GM12878 (cell line): ENCODE measurements around the gene MLIP. TPM values are rescaled to one million over a fixed set of nuclear protein-coding genes. Genes with fewer than 3 reads are reported as not detected.
A peak's percentile ranks its signal among the peaks of the same experiment; 100 is the strongest.

Experiments used
- ATAC-seq: fragments of 200-7000 bp; cut with Tn5 transposase; 3 replicates; pipeline ENCODE4 v1.9.1; 2020; ENCODE audit warnings: mild to moderate bottlenecking, moderate library complexity
- BruUV-seq: library from RNA; stranded (reverse); fragments of 400-500 nt; replicated peaks from 2 replicates; lab custom pipeline; 2021; lab: Mats Ljungman, UMichigan
- CTCF ChIA-PET: fragments of 300-600 bp; sonication (Branson Sonifier 250); formaldehyde crosslinking; extraction: SDS; loops from one replicate; lab custom pipeline; 2021; ENCODE audit warnings: inconsistent platforms; lab: Yijun Ruan, JAX
- POLR2A ChIA-PET: fragments of 350-600 bp; formaldehyde crosslinking; extraction: SDS; loops from one replicate; lab custom pipeline; 2021; ENCODE audit warnings: inconsistent platforms; lab: Charles Lee
- RAD21 ChIA-PET: fragments of 300-600 bp; sonication (Branson Sonifier 250); formaldehyde crosslinking; loops from one replicate; lab custom pipeline; 2023; ENCODE audit warnings: antibody characterized with exemption; ENCODE audit not compliant: unreplicated experiment; lab: Charles Lee
- SMC1A ChIA-PET: fragments of 300-600 bp; sonication (Branson Sonifier 250); formaldehyde crosslinking; loops from one replicate; lab custom pipeline; 2023; ENCODE audit not compliant: unreplicated experiment, uncharacterized antibody; lab: Charles Lee
- DNase-seq: peaks from one replicate; pipeline ENCODE4 v3.0.0-alpha.2; 2011; ENCODE audit warnings: low read depth, low spot score
- FAIRE-seq: peaks from 3 replicates; lab custom pipeline; 2011; peaks lifted over from hg19 to GRCh38; lab: Jason Lieb, UNC
- H2AFZ ChIP-seq: 2 replicates; pipeline ENCODE4 v1.6.0; 2011; ENCODE audit warnings: low read depth, low read length, control low read depth; ENCODE audit not compliant: control insufficient read depth
- H3K27ac ChIP-seq: 2 replicates; pipeline ENCODE4 v1.5.1; 2011; ENCODE audit warnings: control low read depth; ENCODE audit not compliant: control insufficient read depth, insufficient read depth
- H3K27me3 ChIP-seq, 2 experiments: replicated peaks in 1 of 2; 2 replicates each; pipeline versions ENCODE4 v1.6.0 to v1.6.1; 2011; ENCODE audit warnings: low read length in 1 of 2; ENCODE audit not compliant: control insufficient read depth in 2 of 2, insufficient read depth in 2 of 2
- H3K36me3 ChIP-seq, 2 experiments: 2 replicates each; pipeline ENCODE4 v1.5.1; 2011; ENCODE audit warnings: low read length in 1 of 2; ENCODE audit not compliant: control insufficient read depth in 2 of 2, insufficient read depth in 2 of 2
- H3K4me1 ChIP-seq: 2 replicates; pipeline ENCODE4 v1.6.1; 2011; ENCODE audit warnings: mild to moderate bottlenecking, low read length, moderate library complexity, mixed read lengths; ENCODE audit not compliant: control insufficient read depth, insufficient read depth
- H3K4me2 ChIP-seq: 2 replicates; pipeline ENCODE4 v1.6.0; 2011; ENCODE audit warnings: control low read depth; ENCODE audit not compliant: control insufficient read depth, insufficient read depth
- H3K4me3 ChIP-seq: fragments of 200-600 bp; sonication (generic); 2 replicates; pipeline ENCODE4 v1.5.1; 2016
- H3K79me2 ChIP-seq: 2 replicates; pipeline ENCODE4 v1.6.0; 2011; ENCODE audit warnings: low read length; ENCODE audit not compliant: control insufficient read depth, insufficient read depth
- H3K9ac ChIP-seq: 2 replicates; pipeline ENCODE4 v1.8.0; 2011; ENCODE audit warnings: low read length, control low read depth, mixed read lengths; ENCODE audit not compliant: control insufficient read depth, insufficient read depth
- H3K9me3 ChIP-seq: replicated peaks from 3 replicates; pipeline ENCODE4 v1.5.1; 2011; ENCODE audit warnings: mild to moderate bottlenecking, low read length; ENCODE audit not compliant: control insufficient read depth, insufficient read depth
- H4K20me1 ChIP-seq: 2 replicates; pipeline ENCODE4 v1.6.0; 2011; ENCODE audit not compliant: control insufficient read depth, insufficient read depth
- BACH1 ChIP-seq: fragments of 450-650 bp; IDR thresholded peaks from 2 replicates; pipeline ENCODE4 v1.6.1; 2017; ENCODE audit warnings: mild to moderate bottlenecking, borderline replicate concordance
- BMI1 ChIP-seq: fragments of 450-650 bp; IDR thresholded peaks from 2 replicates; pipeline ENCODE4 v1.6.1; 2016; ENCODE audit warnings: mild to moderate bottlenecking, moderate library complexity, borderline replicate concordance
- CBX3 ChIP-seq: fragments of 200-600 bp; sonication (generic); IDR thresholded peaks from 2 replicates; pipeline ENCODE4 v1.6.1; 2016; ENCODE audit warnings: low read depth, borderline replicate concordance
- IKZF2 ChIP-seq, 2 experiments: fragments of 450-650 bp; IDR thresholded peaks; 2 replicates each; pipeline ENCODE4 v1.6.1; 2017; ENCODE audit warnings: mild to moderate bottlenecking in 2 of 2, moderate library complexity in 2 of 2
- KLF5 ChIP-seq: fragments of 450-650 bp; IDR thresholded peaks from 2 replicates; pipeline ENCODE4 v1.6.1; 2014; ENCODE audit warnings: mild to moderate bottlenecking; ENCODE audit not compliant: partially characterized antibody
- POLR2AphosphoS5 ChIP-seq: IDR thresholded peaks from 2 replicates; pipeline ENCODE4 v1.6.1; 2011; ENCODE audit warnings: mild to moderate bottlenecking, low read length, inconsistent platforms
- RB1 ChIP-seq: fragments of 450-650 bp; formaldehyde crosslinking; IDR thresholded peaks from 2 replicates; pipeline ENCODE4 v1.6.1; 2017; ENCODE audit warnings: mild to moderate bottlenecking, borderline replicate concordance
- YY1 ChIP-seq: IDR thresholded peaks from 2 replicates; pipeline ENCODE4 v1.6.1; 2011; ENCODE audit warnings: low read depth, mild to moderate bottlenecking, low read length
- WGBS: methylation state at CpG from one replicate; pipeline ENCODE4 v1.1.6; 2016; ENCODE audit warnings: low lambda C conversion rate; ENCODE audit not compliant: insufficient replicate concordance, insufficient coverage; ENCODE audit errors: missing lambda C conversion rate; 5-methylcytosine and 5-hydroxymethylcytosine counted together
- in situ Hi-C: fragments of 300-500 bp; cut with MboI; formaldehyde crosslinking; loops from 9 replicates; pipeline ENCODE4 v1.14.3; 2018; ENCODE audit warnings: mixed read lengths
- intact Hi-C: fragments of 100-400 bp; cut with micrococcal nuclease; formaldehyde crosslinking; loops from one replicate; pipeline ENCODE4 v1.14.2; 2022; ENCODE audit not compliant: unreplicated experiment
- polyA plus RNA-seq, 11 experiments: library from polyadenylated mRNA; depleted of rRNA in 4 of 11; unstranded in 6 of 11; stranded (reverse) in 5 of 11; fragments of >200 nt; fragmentation: Nextera tagmentation in 4 of 11; fragmentation: Illumina TruSeq in 1 of 11; extraction: Ambion mirVana in 4 of 11; extraction: Trizol in 1 of 11; gene quantifications; 1 replicate in 1 of 11; 2 replicates in 10 of 11; pipeline versions ENCODE4 v1.2.1 to v1.2.3, GENCODE V29; 2011 to 2016; ENCODE audit warnings: inconsistent platforms in 2 of 11, missing spikeins in 2 of 11, low read depth in 1 of 11
- total RNA-seq, 4 experiments: library from RNA; depleted of rRNA in 3 of 4; stranded (reverse); fragments of >200 nt in 3 of 4; fragmentation: Illumina TruSeq in 1 of 4; extraction: Trizol in 1 of 4; gene quantifications; 2 replicates each; pipeline versions ENCODE4 v1.2.1 to v1.2.3, GENCODE V29; 2013 to 2021
- TF ChIP-seq, protein P1 (sequence below): IDR thresholded peaks from 2 replicates; pipeline ENCODE4 v1.6.1; 2011; ENCODE audit warnings: borderline replicate concordance, low read depth, mild to moderate bottlenecking, moderate library complexity, mixed read lengths, low read length; ENCODE audit not compliant: insufficient read depth; ENCODE audit errors: extremely low read length
- TF ChIP-seq, protein P2 (sequence below): fragments of 450-650 bp; IDR thresholded peaks from 2 replicates; pipeline ENCODE4 v1.6.1; 2017; ENCODE audit warnings: borderline replicate concordance

Gene MLIP
- total and polyA plus RNA-seq, 10 of the 15 experiments (the other 5 are each of a cell fraction or from before 2014, with no cell fraction given): not detected

DNA sequence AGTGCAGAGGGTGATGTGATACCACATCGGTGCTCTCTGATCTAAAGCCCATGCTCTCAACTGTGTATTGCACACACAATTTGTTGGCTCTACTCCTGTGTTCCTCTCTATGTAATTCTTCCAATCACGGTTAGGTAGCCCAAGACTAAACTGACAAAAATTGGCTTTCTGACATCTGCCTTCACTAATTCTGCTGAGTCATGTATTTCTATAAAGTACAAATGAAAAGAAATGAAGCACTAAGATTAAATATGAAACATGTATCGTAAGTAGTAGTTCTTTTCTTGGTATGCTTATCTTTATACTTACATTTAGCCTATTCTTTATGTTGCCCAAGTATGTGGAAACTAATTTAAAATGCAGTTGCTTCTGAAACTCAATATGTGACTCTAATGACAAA, 7.7 kb upstream of the MLIP start:
- no TSS peak for BruUV-seq
- ChIA-PET SMC1A (no interaction called here), POLR2A (no interaction called here)

DNA sequence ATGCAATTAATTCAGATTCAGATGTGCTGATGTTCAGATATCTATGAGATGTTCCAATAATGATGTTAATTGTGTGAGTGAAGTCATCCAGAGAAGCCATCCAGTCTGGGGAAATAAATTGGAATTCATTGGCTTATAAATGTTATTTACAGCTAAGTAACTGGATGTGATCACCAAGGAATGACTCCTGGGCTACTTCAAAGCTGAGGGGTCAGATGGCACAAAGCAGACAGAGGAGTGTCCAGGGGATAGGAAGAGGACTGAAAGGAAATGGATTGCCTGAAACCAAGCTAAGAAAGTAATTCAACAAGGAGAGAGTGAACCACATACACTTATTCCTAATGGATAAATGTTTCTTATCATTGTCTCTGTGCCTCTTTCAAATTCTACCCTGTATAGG, 4.5 kb upstream of the MLIP start:
- Histone ChIP-seq H3K4me2 (no peak overlapping the region), H3K79me2 (no peaks in the 10 kb centered on the region), H4K20me1 (no peaks in the 10 kb centered on the region; the same call in 1 of the 2 replicates), H3K27me3 (no peaks in the 10 kb centered on the region), H2AFZ (no peak overlapping the region), H3K4me1 (no peaks in the 10 kb centered on the region), H3K9ac (no peak overlapping the region), H3K36me3 (no peaks in the 10 kb centered on the region), H3K27ac (no peak overlapping the region), H3K9me3 (no peaks in the 10 kb centered on the region), H3K4me3 (no peak overlapping the region)
- FAIRE-seq (no peak), DNase-seq (no peak), ATAC-seq (no peak)
- POLR2A ChIA-PET: no interaction called here
- RAD21 ChIA-PET: no interaction called here
- in situ Hi-C loops: no loop called here
- SMC1A ChIA-PET: no interaction called here
- BruUV-seq: no TSS peak
- TF ChIP-seq, protein P1, sequence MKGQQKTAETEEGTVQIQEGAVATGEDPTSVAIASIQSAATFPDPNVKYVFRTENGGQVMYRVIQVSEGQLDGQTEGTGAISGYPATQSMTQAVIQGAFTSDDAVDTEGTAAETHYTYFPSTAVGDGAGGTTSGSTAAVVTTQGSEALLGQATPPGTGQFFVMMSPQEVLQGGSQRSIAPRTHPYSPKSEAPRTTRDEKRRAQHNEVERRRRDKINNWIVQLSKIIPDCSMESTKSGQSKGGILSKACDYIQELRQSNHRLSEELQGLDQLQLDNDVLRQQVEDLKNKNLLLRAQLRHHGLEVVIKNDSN: no peak
- no peak for TF ChIP-seq CBX3
- no peak for TF ChIP-seq KLF5
- TF ChIP-seq, protein P2, sequence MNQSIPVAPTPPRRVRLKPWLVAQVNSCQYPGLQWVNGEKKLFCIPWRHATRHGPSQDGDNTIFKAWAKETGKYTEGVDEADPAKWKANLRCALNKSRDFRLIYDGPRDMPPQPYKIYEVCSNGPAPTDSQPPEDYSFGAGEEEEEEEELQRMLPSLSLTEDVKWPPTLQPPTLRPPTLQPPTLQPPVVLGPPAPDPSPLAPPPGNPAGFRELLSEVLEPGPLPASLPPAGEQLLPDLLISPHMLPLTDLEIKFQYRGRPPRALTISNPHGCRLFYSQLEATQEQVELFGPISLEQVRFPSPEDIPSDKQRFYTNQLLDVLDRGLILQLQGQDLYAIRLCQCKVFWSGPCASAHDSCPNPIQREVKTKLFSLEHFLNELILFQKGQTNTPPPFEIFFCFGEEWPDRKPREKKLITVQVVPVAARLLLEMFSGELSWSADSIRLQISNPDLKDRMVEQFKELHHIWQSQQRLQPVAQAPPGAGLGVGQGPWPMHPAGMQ: no peak
- TF ChIP-seq RB1: no peak
- TF ChIP-seq YY1: no peak
- intact Hi-C loops: no loop called here
- CTCF ChIA-PET: no interaction called here

More for the DNA sequence above, 7.7 kb upstream of the MLIP start:
- H3K9me3 ChIP-seq: no peaks in the 10 kb centered on the region
- H3K4me1 ChIP-seq: no peaks in the 10 kb centered on the region
- H3K27ac ChIP-seq: no peak overlapping the region
- DNase-seq (no peak), FAIRE-seq (peak; percentile 31), ATAC-seq (no peak)
- H3K79me2 ChIP-seq: no peaks in the 10 kb centered on the region
- no peak overlapping the region for H3K4me2 ChIP-seq
- H2AFZ ChIP-seq: no peak overlapping the region
- no peaks in the 10 kb centered on the region; the same call in 1 of the 2 replicates for H4K20me1 ChIP-seq
- intact Hi-C loops: no loop called here
- in situ Hi-C loops: no loop called here
- H3K4me3 ChIP-seq: no peak overlapping the region
- no peaks in the 10 kb centered on the region for H3K27me3 ChIP-seq
- 20% methylated on average over 3 of the region's 3 CpGs for WGBS
- no peak overlapping the region for H3K9ac ChIP-seq
- ChIA-PET RAD21 (no interaction called here), CTCF (no interaction called here)
- H3K36me3 ChIP-seq: no peaks in the 10 kb centered on the region
- TF ChIP-seq IKZF2 (IDR thresholded peaks at IDR 0.05): no peak
- 0 out of 2 replicates have a peak, but pooled peaks have one; percentile 45 for TF ChIP-seq BACH1
- no peak for TF ChIP-seq POLR2AphosphoS5
- TF ChIP-seq BMI1: no peak
